ENCODE results near the gene TCERG1L.
A peak's percentile ranks its signal among the peaks of the same experiment; 100 is the strongest.

Gene TCERG1L

DNA sequence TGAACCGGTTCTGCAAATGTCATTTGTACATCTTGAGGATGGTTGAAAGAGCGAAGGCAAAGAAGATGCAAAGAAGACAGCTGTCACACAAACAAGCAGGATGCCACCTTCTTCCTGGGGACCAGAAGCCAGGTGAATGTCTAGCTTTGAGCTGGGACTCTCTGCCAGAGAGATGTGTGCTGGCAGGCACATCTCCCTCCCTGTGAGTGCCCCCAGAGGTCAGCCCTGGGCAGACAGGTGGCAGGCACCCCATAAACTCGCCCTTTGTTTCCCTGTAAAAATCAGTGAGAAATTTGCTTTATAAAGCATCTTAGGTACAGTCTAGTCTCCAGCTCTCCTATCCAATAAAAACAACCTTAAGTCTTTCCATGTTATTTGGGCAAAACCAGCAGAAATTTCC lies 2.6 kb upstream of the TCERG1L start:
- H3K4me3 ChIP-seq (ENCODE audit: low read length): no peak overlapping the region
- H3K27me3 ChIP-seq (ENCODE audit: control insufficient read depth, insufficient read depth, low read length): peaks cover 23% of the 10 kb centered on the region
- H3K9me3 ChIP-seq (ENCODE audit: control insufficient read depth, low read depth, low read length): no peaks in the 10 kb centered on the region
- no peaks in the 10 kb centered on the region for H3K36me3 ChIP-seq (ENCODE audit: control insufficient read depth, low read depth, low read length)
- peaks cover 6% of the 10 kb centered on the region for H3K4me1 ChIP-seq (ENCODE audit: control insufficient read depth, low read depth, low read length)
- no peak overlapping the region for H3K27ac ChIP-seq (ENCODE audit: low read length)
- no peak overlapping the region for H3K9ac ChIP-seq (ENCODE audit: low read length)

DNA sequence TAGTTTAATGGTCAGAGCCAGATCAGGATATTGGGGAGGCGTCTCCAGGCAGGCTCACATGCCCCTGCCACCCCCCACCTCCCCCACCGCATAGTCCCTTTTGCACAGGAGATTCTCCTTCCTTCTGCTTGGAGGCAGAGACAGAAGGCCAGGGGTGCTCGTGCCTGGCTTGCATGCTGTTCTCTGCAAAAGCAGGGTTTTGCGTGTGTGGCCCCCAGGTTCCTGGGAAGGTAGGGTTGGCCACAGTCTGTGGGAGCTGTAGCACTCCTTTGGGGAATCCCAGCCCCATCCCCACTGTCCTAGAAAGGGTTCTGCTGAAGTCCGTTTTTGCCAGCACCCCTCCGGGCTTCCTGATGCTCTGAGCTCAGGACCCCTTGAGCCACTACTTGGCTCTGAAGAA lies 1.9 kb upstream of the TCERG1L start:
- Histone ChIP-seq H3K27ac (ENCODE audit: low read length) (no peak overlapping the region), H3K9ac (ENCODE audit: low read length) (no peak overlapping the region), H3K4me3 (ENCODE audit: low read length) (no peak overlapping the region), H3K27me3 (ENCODE audit: control insufficient read depth, insufficient read depth, low read length) (peaks cover 23% of the 10 kb centered on the region), H3K4me1 (ENCODE audit: control insufficient read depth, low read depth, low read length) (peaks cover 6% of the 10 kb centered on the region), H3K9me3 (ENCODE audit: control insufficient read depth, low read depth, low read length) (no peaks in the 10 kb centered on the region), H3K36me3 (ENCODE audit: control insufficient read depth, low read depth, low read length) (no peaks in the 10 kb centered on the region)

GRCh38 chr10:131312478-131312836 lies 936 bp upstream of the TCERG1L start:
- no peaks in the 10 kb centered on the region for H3K9me3 ChIP-seq (ENCODE audit: control insufficient read depth, low read depth, low read length)
- H3K4me3 ChIP-seq (ENCODE audit: low read length): peak overlapping the region; percentile 55
- H3K27me3 ChIP-seq (ENCODE audit: control insufficient read depth, insufficient read depth, low read length): peaks cover 23% of the 10 kb centered on the region
- no peak overlapping the region for H3K27ac ChIP-seq (ENCODE audit: low read length)
- no peaks in the 10 kb centered on the region for H3K36me3 ChIP-seq (ENCODE audit: control insufficient read depth, low read depth, low read length)
- H3K9ac ChIP-seq (ENCODE audit: low read length): peak overlapping the region; percentile 21
- H3K4me1 ChIP-seq (ENCODE audit: control insufficient read depth, low read depth, low read length): peaks cover 6% of the 10 kb centered on the region

DNA sequence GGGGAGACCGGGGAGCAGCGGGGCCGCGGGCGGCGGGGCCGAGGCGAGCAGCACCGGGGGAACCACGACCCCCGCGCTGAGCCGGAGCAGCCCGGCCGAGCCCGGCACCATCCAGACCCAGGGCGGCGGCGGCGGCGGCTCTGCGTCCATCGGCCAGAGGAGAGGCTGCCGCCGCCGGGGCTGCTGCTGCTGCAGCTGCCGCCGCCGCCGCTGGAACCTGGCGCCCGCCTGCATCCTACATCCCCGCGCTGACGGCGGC lies 190 bp downstream of the TCERG1L start:
- peak overlapping the region; percentile 60 for H3K4me3 ChIP-seq (ENCODE audit: low read length)
- no peaks in the 10 kb centered on the region for H3K36me3 ChIP-seq (ENCODE audit: control insufficient read depth, low read depth, low read length)
- no peaks in the 10 kb centered on the region for H3K9me3 ChIP-seq (ENCODE audit: control insufficient read depth, low read depth, low read length)
- H3K4me1 ChIP-seq (ENCODE audit: control insufficient read depth, low read depth, low read length): peaks cover 6% of the 10 kb centered on the region
- no peak overlapping the region for H3K9ac ChIP-seq (ENCODE audit: low read length)
- H3K27ac ChIP-seq (ENCODE audit: low read length): no peak overlapping the region
- H3K27me3 ChIP-seq (ENCODE audit: control insufficient read depth, insufficient read depth, low read length): peaks cover 23% of the 10 kb centered on the region

DNA sequence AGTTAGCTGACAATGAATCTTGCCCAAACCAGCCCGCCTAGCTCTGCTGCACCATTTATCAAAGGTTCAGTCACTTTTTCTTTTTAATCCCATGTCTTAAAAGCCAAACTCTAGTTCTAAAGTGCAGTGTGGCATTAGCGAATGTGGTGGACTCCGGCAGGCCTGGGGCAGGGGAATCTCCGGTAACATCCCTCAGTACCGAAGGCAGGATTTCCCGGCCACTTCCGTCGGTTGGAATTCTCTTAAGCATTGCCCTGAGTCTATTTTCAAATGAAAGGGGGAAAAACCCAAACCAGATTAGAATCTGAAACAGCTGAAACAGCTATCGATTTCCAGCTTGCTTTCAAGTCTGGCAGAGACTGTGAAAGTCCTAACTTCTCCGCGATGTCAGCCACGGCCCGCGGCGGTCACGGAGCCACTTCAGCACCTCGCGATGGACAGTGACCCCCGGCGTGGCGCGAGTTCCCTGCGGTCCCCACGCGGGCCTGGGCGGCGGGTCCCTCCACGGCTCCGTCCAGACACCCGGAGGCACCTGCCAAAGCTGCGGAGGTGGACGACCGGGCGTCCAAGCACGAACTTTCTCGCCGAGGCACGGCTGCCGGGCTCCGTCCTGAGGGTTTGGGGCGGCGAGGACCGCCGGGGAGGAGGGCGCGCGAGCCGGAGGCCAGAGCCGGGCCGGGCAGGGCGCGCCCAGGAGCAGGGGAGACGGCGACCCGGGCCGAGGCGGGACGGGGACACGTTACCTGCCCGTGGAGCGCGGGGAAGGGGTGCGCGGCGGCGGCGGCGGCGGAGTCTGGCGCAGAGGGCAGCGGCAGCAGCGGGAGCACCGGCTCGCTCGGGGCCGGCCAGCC lies 745 bp downstream of the TCERG1L start:
- no peak overlapping the region for H3K27ac ChIP-seq (ENCODE audit: low read length)
- no peak overlapping the region for H3K9ac ChIP-seq (ENCODE audit: low read length)
- H3K27me3 ChIP-seq (ENCODE audit: control insufficient read depth, insufficient read depth, low read length): peaks cover 23% of the 10 kb centered on the region
- H3K4me1 ChIP-seq (ENCODE audit: control insufficient read depth, low read depth, low read length): peaks cover 6% of the 10 kb centered on the region
- peak overlapping the region; percentile 60 for H3K4me3 ChIP-seq (ENCODE audit: low read length)
- no peaks in the 10 kb centered on the region for H3K36me3 ChIP-seq (ENCODE audit: control insufficient read depth, low read depth, low read length)
- H3K9me3 ChIP-seq (ENCODE audit: control insufficient read depth, low read depth, low read length): no peaks in the 10 kb centered on the region

GRCh38 chr10:131310142-131310541 lies 1.4 kb downstream of the TCERG1L start:
- Histone ChIP-seq H3K36me3 (ENCODE audit: control insufficient read depth, low read depth, low read length) (no peaks in the 10 kb centered on the region), H3K4me3 (ENCODE audit: low read length) (peak overlapping the region; percentile 60), H3K9ac (ENCODE audit: low read length) (no peak overlapping the region), H3K9me3 (ENCODE audit: control insufficient read depth, low read depth, low read length) (no peaks in the 10 kb centered on the region), H3K4me1 (ENCODE audit: control insufficient read depth, low read depth, low read length) (peaks cover 6% of the 10 kb centered on the region), H3K27ac (ENCODE audit: low read length) (no peak overlapping the region), H3K27me3 (ENCODE audit: control insufficient read depth, insufficient read depth, low read length) (peaks cover 23% of the 10 kb centered on the region)

DNA sequence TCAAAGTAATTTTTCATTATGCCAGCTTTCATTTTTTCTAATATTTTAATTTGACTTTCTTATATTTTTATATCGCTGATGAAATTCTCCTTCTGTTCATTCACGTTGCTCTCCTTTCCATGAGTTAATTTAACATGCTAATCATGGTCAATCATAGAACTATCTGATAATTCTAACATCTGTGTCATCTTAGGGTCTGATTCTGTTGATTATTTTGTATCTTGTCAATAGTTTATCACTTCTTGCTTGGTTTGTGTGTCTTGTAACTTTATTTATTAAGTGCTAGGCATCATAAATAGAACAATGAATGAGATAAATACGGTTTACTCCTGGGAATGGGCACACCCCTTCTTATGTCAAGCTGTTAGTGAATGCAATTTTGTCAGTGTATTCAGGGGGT lies 11.0 kb downstream of the TCERG1L start:
- Histone ChIP-seq H3K27me3 (ENCODE audit: control insufficient read depth, insufficient read depth, low read length) (no peaks in the 10 kb centered on the region), H3K4me3 (ENCODE audit: low read length) (no peak overlapping the region), H3K4me1 (ENCODE audit: control insufficient read depth, low read depth, low read length) (no peaks in the 10 kb centered on the region), H3K27ac (ENCODE audit: low read length) (no peak overlapping the region), H3K9ac (ENCODE audit: low read length) (no peak overlapping the region), H3K36me3 (ENCODE audit: control insufficient read depth, low read depth, low read length) (no peaks in the 10 kb centered on the region), H3K9me3 (ENCODE audit: control insufficient read depth, low read depth, low read length) (peaks cover 7% of the 10 kb centered on the region)

DNA sequence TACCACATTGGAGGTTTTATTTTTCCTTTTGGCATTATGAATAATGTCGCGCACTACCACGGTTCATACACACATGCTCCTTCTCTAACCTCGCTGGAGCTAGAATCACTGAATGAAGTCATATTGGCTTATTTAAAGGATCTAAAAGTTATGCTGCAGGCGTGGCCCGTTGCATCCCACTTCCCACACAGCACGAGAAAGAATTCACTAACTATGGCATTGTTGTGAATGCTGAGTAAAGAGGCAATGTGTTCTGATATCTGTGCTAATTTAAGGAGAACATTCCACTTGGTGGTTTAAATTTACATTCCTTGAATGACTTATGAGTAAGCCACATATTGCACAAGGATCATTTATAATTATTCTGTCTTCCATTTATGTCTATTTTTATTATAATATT lies 20.7 kb downstream of the TCERG1L start:
- no peak overlapping the region for H3K9ac ChIP-seq (ENCODE audit: low read length)
- H3K4me1 ChIP-seq (ENCODE audit: control insufficient read depth, low read depth, low read length): no peaks in the 10 kb centered on the region
- no peak overlapping the region for H3K27ac ChIP-seq (ENCODE audit: low read length)
- no peaks in the 10 kb centered on the region for H3K9me3 ChIP-seq (ENCODE audit: control insufficient read depth, low read depth, low read length)
- no peaks in the 10 kb centered on the region for H3K27me3 ChIP-seq (ENCODE audit: control insufficient read depth, insufficient read depth, low read length)
- H3K4me3 ChIP-seq (ENCODE audit: low read length): no peak overlapping the region
- H3K36me3 ChIP-seq (ENCODE audit: control insufficient read depth, low read depth, low read length): no peaks in the 10 kb centered on the region

- Histone ChIP-seq H3K9me3 (ENCODE audit: control insufficient read depth, low read depth, low read length) (no peaks in the 10 kb centered on the region), H3K4me3 (ENCODE audit: low read length) (no peak overlapping the region), H3K9ac (ENCODE audit: low read length) (no peak overlapping the region), H3K36me3 (ENCODE audit: control insufficient read depth, low read depth, low read length) (no peaks in the 10 kb centered on the region), H3K27ac (ENCODE audit: low read length) (no peak overlapping the region), H3K4me1 (ENCODE audit: control insufficient read depth, low read depth, low read length) (no peaks in the 10 kb centered on the region), H3K27me3 (ENCODE audit: control insufficient read depth, insufficient read depth, low read length) (no peaks in the 10 kb centered on the region)
Measured at GRCh38 chr10:131288648-131289047, 22.9 kb downstream of the TCERG1L start.

DNA sequence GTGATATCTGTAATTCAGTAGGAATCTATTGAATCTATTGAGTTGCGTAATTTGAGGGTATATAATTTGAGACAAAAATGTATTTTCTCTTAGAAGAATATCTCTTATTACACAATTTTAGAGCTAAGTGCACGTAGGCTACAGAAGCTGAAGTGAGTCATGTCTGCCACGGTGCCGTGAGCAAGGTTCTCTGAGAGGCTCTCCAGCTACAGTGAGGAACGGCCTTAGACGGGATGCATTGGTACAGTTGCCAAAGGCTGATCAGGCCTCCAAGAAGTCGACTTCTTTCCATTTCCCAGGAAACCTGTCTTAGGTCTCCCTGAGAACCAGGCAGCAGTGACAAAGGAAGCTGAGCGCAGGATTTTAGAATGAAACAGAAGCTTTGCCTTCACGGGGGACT lies 28.6 kb downstream of the TCERG1L start:
- Histone ChIP-seq H3K27ac (ENCODE audit: low read length) (no peak overlapping the region), H3K27me3 (ENCODE audit: control insufficient read depth, insufficient read depth, low read length) (no peaks in the 10 kb centered on the region), H3K9me3 (ENCODE audit: control insufficient read depth, low read depth, low read length) (no peaks in the 10 kb centered on the region), H3K36me3 (ENCODE audit: control insufficient read depth, low read depth, low read length) (no peaks in the 10 kb centered on the region), H3K4me1 (ENCODE audit: control insufficient read depth, low read depth, low read length) (peaks cover 4% of the 10 kb centered on the region), H3K9ac (ENCODE audit: low read length) (no peak overlapping the region), H3K4me3 (ENCODE audit: low read length) (no peak overlapping the region)

DNA sequence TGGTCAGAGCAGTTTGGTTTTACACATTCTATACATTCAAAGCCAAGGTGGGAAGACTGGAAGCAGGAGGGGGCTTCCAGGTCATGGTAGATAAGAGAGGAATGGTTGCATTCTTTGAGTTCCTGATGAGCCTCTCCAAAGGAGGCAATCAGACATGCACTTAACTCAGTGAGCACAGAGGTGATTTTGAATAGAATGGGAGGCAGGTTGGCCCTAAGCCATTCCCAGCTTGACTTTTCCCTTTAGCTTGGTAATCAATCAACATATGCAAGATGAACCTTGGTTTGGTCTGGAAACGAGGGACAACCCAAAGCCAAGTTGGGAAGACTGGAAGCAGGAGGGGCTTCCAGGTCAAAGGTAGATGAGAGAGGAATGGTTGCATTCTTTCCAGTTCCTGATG lies 31.4 kb downstream of the TCERG1L start:
- Histone ChIP-seq H3K27ac (ENCODE audit: low read length) (no peak overlapping the region), H3K4me1 (ENCODE audit: control insufficient read depth, low read depth, low read length) (peaks cover 4% of the 10 kb centered on the region), H3K27me3 (ENCODE audit: control insufficient read depth, insufficient read depth, low read length) (no peaks in the 10 kb centered on the region), H3K4me3 (ENCODE audit: low read length) (no peak overlapping the region), H3K9ac (ENCODE audit: low read length) (no peak overlapping the region), H3K9me3 (ENCODE audit: control insufficient read depth, low read depth, low read length) (no peaks in the 10 kb centered on the region), H3K36me3 (ENCODE audit: control insufficient read depth, low read depth, low read length) (no peaks in the 10 kb centered on the region)

GRCh38 chr10:131279516-131279915 lies 32.0 kb downstream of the TCERG1L start:
- Histone ChIP-seq H3K27ac (ENCODE audit: low read length) (no peak overlapping the region), H3K27me3 (ENCODE audit: control insufficient read depth, insufficient read depth, low read length) (no peaks in the 10 kb centered on the region), H3K4me3 (ENCODE audit: low read length) (no peak overlapping the region), H3K9ac (ENCODE audit: low read length) (no peak overlapping the region), H3K4me1 (ENCODE audit: control insufficient read depth, low read depth, low read length) (peaks cover 4% of the 10 kb centered on the region), H3K36me3 (ENCODE audit: control insufficient read depth, low read depth, low read length) (no peaks in the 10 kb centered on the region), H3K9me3 (ENCODE audit: control insufficient read depth, low read depth, low read length) (no peaks in the 10 kb centered on the region)
